A673 (cell line): ENCODE data around the gene USP44. TPM values are rescaled to one million over a fixed set of nuclear protein-coding genes. Genes with fewer than 3 reads are reported as not detected.

Experiments
- BruUV-seq: library from RNA; stranded (reverse); fragments of 400-500 nt; replicated peaks from 2 replicates; lab custom pipeline; 2021; lab: Mats Ljungman, UMichigan
- CTCF ChIA-PET: fragments of 300-600 bp; sonication (Branson Sonifier 250); formaldehyde crosslinking; loops from one replicate; lab custom pipeline; 2022; ENCODE audit warnings: antibody characterized with exemption; lab: Charles Lee
- POLR2A ChIA-PET: fragments of 300-600 bp; sonication (Branson Sonifier 250); formaldehyde crosslinking; loops from one replicate; lab custom pipeline; 2022; ENCODE audit warnings: antibody characterized with exemption; ENCODE audit not compliant: low non-redundant PET; lab: Charles Lee
- DNase-seq: peaks from one replicate; pipeline ENCODE4 v3.0.0-alpha.2; 2015; ENCODE audit warnings: low spot score
- H3K27ac ChIP-seq: fragments of 200-600 bp; sonication (generic); 2 replicates; pipeline ENCODE4 v1.5.1; 2016; ENCODE audit warnings: mixed run types, low read depth, mild to moderate bottlenecking, mixed read lengths, antibody characterized with exemption, low read length; ENCODE audit not compliant: poor library complexity, severe bottlenecking
- H3K27me3 ChIP-seq: fragments of 200-600 bp; sonication (generic); replicated peaks from 2 replicates; pipeline ENCODE4 v1.6.1; 2017; ENCODE audit warnings: mixed run types, low read depth, mild to moderate bottlenecking, mixed read lengths, antibody characterized with exemption, low read length; ENCODE audit not compliant: insufficient read depth, poor library complexity
- H3K36me3 ChIP-seq: fragments of 200-600 bp; sonication (generic); 2 replicates; pipeline ENCODE4 v1.6.1; 2016; ENCODE audit warnings: mixed run types, mild to moderate bottlenecking, mixed read lengths, antibody characterized with exemption, low read length; ENCODE audit not compliant: insufficient read depth, poor library complexity, severe bottlenecking
- H3K4me1 ChIP-seq: fragments of 200-600 bp; sonication (generic); 2 replicates; pipeline ENCODE4 v1.6.1; 2017; ENCODE audit warnings: mixed run types, mild to moderate bottlenecking, mixed read lengths, antibody characterized with exemption, low read length; ENCODE audit not compliant: insufficient read depth, poor library complexity, severe bottlenecking
- H3K4me3 ChIP-seq: fragments of 200-600 bp; sonication (generic); 2 replicates; pipeline ENCODE4 v1.5.1; 2016; ENCODE audit warnings: low read depth, mixed run types, mild to moderate bottlenecking, mixed read lengths, low read length; ENCODE audit not compliant: poor library complexity, severe bottlenecking
- H3K9me3 ChIP-seq: fragments of 200-600 bp; sonication (generic); 2 replicates; pipeline ENCODE4 v1.6.1; 2016; ENCODE audit warnings: mixed run types, low read depth, mild to moderate bottlenecking, mixed read lengths, antibody characterized with exemption, low read length; ENCODE audit not compliant: poor library complexity, severe bottlenecking
- EZH2 ChIP-seq: fragments of 200-600 bp; sonication (generic); IDR thresholded peaks from 2 replicates; pipeline ENCODE4 v1.6.1; 2017; ENCODE audit warnings: borderline replicate concordance, low read depth, mild to moderate bottlenecking, mixed read lengths, antibody characterized with exemption, low read length; ENCODE audit not compliant: poor library complexity, severe bottlenecking
- intact Hi-C: fragments of 100-400 bp; cut with micrococcal nuclease; formaldehyde crosslinking; loops from one replicate; pipeline ENCODE4 v1.10.0; 2022; ENCODE audit not compliant: unreplicated experiment
- total RNA-seq: library from RNA; stranded (reverse); gene quantifications from 2 replicates; pipeline ENCODE4 v1.2.3, GENCODE V29; 2021
- TF ChIP-seq, protein P1 (sequence below): fragments of 300-800, 200-600 bp; sonication (generic); conservative IDR thresholded peaks from 2 replicates; pipeline ENCODE4 v1.5.1; 2017; ENCODE audit warnings: low read depth, mild to moderate bottlenecking, antibody characterized with exemption, low read length, moderate library complexity, mixed read lengths

The USP44 gene
- total RNA-seq, 1 experiment from 2014 or later, result 7.1 TPM

DNA sequence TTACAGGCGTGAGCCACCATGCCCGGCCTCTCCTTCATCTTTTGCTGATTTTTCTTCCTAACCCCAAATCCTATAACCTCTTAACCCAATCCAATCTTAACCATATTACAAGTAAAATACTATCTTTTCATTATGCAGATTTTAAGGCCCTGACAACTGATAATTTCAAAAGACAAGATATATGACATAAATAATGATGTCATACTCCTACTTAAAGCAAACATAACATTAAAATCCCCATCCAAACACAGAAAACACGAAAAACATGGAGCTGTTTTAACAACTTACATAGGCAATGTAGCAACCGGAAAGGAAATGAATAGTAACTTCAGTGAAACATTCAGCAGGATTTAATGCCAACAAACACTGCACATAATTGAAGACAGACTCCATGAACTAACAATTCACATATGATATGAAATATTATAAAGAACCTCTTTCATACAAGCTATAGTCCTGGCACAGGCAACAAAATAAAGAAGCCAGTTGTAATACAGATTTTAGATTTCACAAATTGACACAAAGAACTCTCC lies 21.5 kb downstream of the USP44 start:
- Histone ChIP-seq H3K4me3 (no peak overlapping the region), H3K36me3 (no peaks in the 10 kb centered on the region), H3K27ac (no peak overlapping the region), H3K9me3 (no peaks in the 10 kb centered on the region), H3K27me3 (no peaks in the 10 kb centered on the region), H3K4me1 (no peaks in the 10 kb centered on the region)
- intact Hi-C loops, result loop anchor here (10.0 kb wide), 4 partner anchors 195 to 1395 kb away; no protein-coding TSS in a partner anchor
- no peak for DNase-seq
- TF ChIP-seq, protein P1, sequence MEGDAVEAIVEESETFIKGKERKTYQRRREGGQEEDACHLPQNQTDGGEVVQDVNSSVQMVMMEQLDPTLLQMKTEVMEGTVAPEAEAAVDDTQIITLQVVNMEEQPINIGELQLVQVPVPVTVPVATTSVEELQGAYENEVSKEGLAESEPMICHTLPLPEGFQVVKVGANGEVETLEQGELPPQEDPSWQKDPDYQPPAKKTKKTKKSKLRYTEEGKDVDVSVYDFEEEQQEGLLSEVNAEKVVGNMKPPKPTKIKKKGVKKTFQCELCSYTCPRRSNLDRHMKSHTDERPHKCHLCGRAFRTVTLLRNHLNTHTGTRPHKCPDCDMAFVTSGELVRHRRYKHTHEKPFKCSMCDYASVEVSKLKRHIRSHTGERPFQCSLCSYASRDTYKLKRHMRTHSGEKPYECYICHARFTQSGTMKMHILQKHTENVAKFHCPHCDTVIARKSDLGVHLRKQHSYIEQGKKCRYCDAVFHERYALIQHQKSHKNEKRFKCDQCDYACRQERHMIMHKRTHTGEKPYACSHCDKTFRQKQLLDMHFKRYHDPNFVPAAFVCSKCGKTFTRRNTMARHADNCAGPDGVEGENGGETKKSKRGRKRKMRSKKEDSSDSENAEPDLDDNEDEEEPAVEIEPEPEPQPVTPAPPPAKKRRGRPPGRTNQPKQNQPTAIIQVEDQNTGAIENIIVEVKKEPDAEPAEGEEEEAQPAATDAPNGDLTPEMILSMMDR, result no peak
- no peak for TF ChIP-seq EZH2
- POLR2A ChIA-PET, result interaction anchor here (0.5 kb wide), 1 partner anchor 466 kb away, joined by 9 read pairs; no protein-coding TSS in a partner anchor
- CTCF ChIA-PET, result no interaction called here
- BruUV-seq, result no TSS peak

DNA sequence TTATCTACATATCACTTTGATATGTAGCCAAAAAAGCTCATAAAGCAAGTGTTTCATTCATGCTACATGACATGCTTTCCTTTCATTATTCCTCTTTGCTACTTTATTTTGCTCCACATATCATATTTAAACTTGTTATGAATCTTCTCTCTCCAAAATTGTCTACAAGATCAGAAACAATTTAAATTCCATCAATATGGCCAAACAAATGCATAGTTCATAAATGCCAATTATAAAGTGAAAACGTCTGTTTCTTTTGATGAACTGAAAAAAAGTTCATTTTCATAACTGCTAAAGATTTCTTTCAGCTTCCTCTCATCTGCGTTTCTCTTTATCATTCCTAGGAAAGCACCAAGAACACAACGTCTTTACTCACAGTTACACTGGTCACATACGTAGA lies 22.8 kb downstream of the USP44 start:
- intact Hi-C loops, result no loop called here
- Histone ChIP-seq H3K27me3 (no peaks in the 10 kb centered on the region), H3K4me1 (no peaks in the 10 kb centered on the region), H3K36me3 (no peaks in the 10 kb centered on the region), H3K4me3 (no peak overlapping the region), H3K27ac (no peak overlapping the region), H3K9me3 (no peaks in the 10 kb centered on the region)
- TF ChIP-seq, protein P1, result no peak
- TF ChIP-seq EZH2, result no peak
- ChIA-PET POLR2A (no interaction called here), CTCF (no interaction called here)
- BruUV-seq, result no TSS peak
- DNase-seq, result no peak

DNA sequence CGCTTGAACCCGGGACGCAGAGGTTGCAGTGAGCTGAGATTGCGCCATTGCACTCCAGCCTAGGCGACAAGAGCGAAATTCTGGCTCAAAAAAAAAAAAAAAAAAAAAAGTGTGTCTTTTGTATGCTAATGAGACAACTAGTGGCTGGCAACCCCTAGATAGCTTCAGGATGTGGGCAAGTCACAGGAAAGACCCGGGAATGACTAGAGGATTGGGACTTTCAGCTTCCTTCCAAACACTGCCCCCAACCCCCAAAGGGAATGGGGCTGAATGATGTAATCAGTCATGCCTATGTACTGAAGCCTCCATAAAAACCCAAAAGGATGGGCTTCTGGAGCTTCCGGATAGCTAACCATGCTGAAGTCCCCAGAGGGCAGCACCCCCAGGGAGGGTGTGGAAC lies 28.6 kb downstream of the USP44 start:
- Histone ChIP-seq H3K4me3 (no peak overlapping the region), H3K36me3 (no peaks in the 10 kb centered on the region), H3K4me1 (no peaks in the 10 kb centered on the region), H3K27ac (no peak overlapping the region), H3K9me3 (no peaks in the 10 kb centered on the region), H3K27me3 (no peaks in the 10 kb centered on the region)
- TF ChIP-seq, protein P1, result no peak
- TF ChIP-seq EZH2, result no peak
- intact Hi-C loops, result no loop called here
- DNase-seq, result no peak
- ChIA-PET CTCF (interaction anchor here (0.5 kb wide), 1 partner anchor 12 kb away, joined by 3 read pairs; no protein-coding TSS in a partner anchor), POLR2A (no interaction called here)
- BruUV-seq, result no TSS peak
